HEK293T (cell line): ENCODE measurements around the gene EVA1B.
A peak's percentile ranks its signal among the peaks of the same experiment; 100 is the strongest.

Experiments used
- CTCF ChIA-PET: fragments of 350-600 bp; formaldehyde crosslinking; extraction: SDS; loops from one replicate; lab custom pipeline; 2021; ENCODE audit warnings: antibody characterized with exemption, inconsistent platforms; lab: Yijun Ruan, JAX
- POLR2A ChIA-PET: fragments of 350-600 bp; formaldehyde crosslinking; extraction: SDS; loops from one replicate; lab custom pipeline; 2020; ENCODE audit warnings: antibody characterized with exemption, inconsistent platforms; lab: Yijun Ruan, JAX
- DNase-seq: peaks from one replicate; pipeline ENCODE4 v3.0.0; 2012; ENCODE audit warnings: mixed read lengths; ENCODE audit errors: extremely low spot score
- ARNT ChIP-seq: fragments of 450-650 bp; IDR thresholded peaks from 2 replicates; pipeline ENCODE4 v1.6.1; 2017; ENCODE audit warnings: mild to moderate bottlenecking
- BHLHE40 ChIP-seq: fragments of 450-650 bp; IDR thresholded peaks from 2 replicates; pipeline ENCODE4 v1.6.1; 2016; ENCODE audit warnings: mild to moderate bottlenecking, moderate library complexity, borderline replicate concordance
- CTBP1 ChIP-seq: fragments of 450-650 bp; IDR thresholded peaks from 2 replicates; pipeline ENCODE4 v1.6.1; 2016; ENCODE audit warnings: borderline replicate concordance
- ELF4 ChIP-seq: fragments of 450-650 bp; IDR thresholded peaks from 2 replicates; pipeline ENCODE4 v1.6.1; 2017; ENCODE audit warnings: antibody characterized with exemption
- FOXA1 ChIP-seq: fragments of 450-650 bp; IDR thresholded peaks from 2 replicates; pipeline ENCODE4 v1.6.1; 2016; ENCODE audit warnings: mild to moderate bottlenecking
- FOXK2 ChIP-seq: fragments of 450-650 bp; IDR thresholded peaks from 2 replicates; pipeline ENCODE4 v1.6.1; 2016; ENCODE audit warnings: mild to moderate bottlenecking
- FOXM1 ChIP-seq: fragments of 450-650 bp; IDR thresholded peaks from 2 replicates; pipeline ENCODE4 v1.6.1; 2017; ENCODE audit warnings: mild to moderate bottlenecking, borderline replicate concordance
- HDGF ChIP-seq: fragments of 450-650 bp; IDR thresholded peaks from 2 replicates; pipeline ENCODE4 v1.6.1; 2017; ENCODE audit warnings: antibody characterized with exemption, borderline replicate concordance
- L3MBTL2 ChIP-seq: fragments of 450-650 bp; conservative IDR thresholded peaks from 2 replicates; pipeline ENCODE4 v1.6.1; 2016; ENCODE audit warnings: mild to moderate bottlenecking
- LEF1 ChIP-seq: fragments of 450-650 bp; IDR thresholded peaks from 2 replicates; pipeline ENCODE4 v1.6.1; 2017; ENCODE audit warnings: mild to moderate bottlenecking, borderline replicate concordance
- NFRKB ChIP-seq: fragments of 450-650 bp; IDR thresholded peaks from 2 replicates; pipeline ENCODE4 v1.6.1; 2016; ENCODE audit warnings: mild to moderate bottlenecking, moderate library complexity
- SP1 ChIP-seq: fragments of 450-650 bp; IDR thresholded peaks from 2 replicates; pipeline ENCODE4 v1.6.1; 2017
- SUZ12 ChIP-seq: fragments of 450-650 bp; IDR thresholded peaks from 2 replicates; pipeline ENCODE4 v1.6.1; 2016; ENCODE audit warnings: mild to moderate bottlenecking
- TARDBP ChIP-seq: fragments of 450-650 bp; IDR thresholded peaks from 2 replicates; pipeline ENCODE4 v1.6.1; 2016
- ZNF384 ChIP-seq: fragments of 450-650 bp; IDR thresholded peaks from 2 replicates; pipeline ENCODE4 v1.6.1; 2016
- TF ChIP-seq, protein P1 (sequence below): fragments of 450-650 bp; IDR thresholded peaks from 2 replicates; pipeline ENCODE4 v1.6.1; 2016

Gene EVA1B

GRCh38 chr1:36349241-36349671 is 25.8 kb upstream of the EVA1B start:
- TF ChIP-seq SP1 (no peak), FOXA1 (no peak), NFRKB (no peak), ELF4 (no peak), TARDBP (no peak), FOXM1 (no peak), ZNF384 (no peak), CTBP1 (no peak), SUZ12 (no peak), ARNT (no peak), LEF1 (no peak), L3MBTL2 (no peak), BHLHE40 (no peak), HDGF (no peak)
- no peak for DNase-seq
- POLR2A ChIA-PET = interaction anchor here (0.9 kb wide), 1 partner anchor 38 kb away, joined by 3 read pairs; no protein-coding TSS in a partner anchor
- CTCF ChIA-PET = interaction anchor here (1.1 kb wide), 1 partner anchor 71 kb away, joined by 3 read pairs; no protein-coding TSS in a partner anchor

GRCh38 chr1:36346741-36347370 is 23.4 kb upstream of the EVA1B start:
- ChIA-PET CTCF (interaction anchor here (0.8 kb wide), 1 partner anchor 22 kb away, joined by 3 read pairs; no protein-coding TSS in a partner anchor), POLR2A (no interaction called here)
- TF ChIP-seq SUZ12 (no peak), CTBP1 (no peak), NFRKB (no peak), BHLHE40 (no peak), FOXM1 (no peak), L3MBTL2 (no peak), SP1 (no peak), ELF4 (no peak), HDGF (no peak), TARDBP (no peak), ZNF384 (no peak), LEF1 (no peak), FOXK2 (no peak)
- TF ChIP-seq, protein P1, sequence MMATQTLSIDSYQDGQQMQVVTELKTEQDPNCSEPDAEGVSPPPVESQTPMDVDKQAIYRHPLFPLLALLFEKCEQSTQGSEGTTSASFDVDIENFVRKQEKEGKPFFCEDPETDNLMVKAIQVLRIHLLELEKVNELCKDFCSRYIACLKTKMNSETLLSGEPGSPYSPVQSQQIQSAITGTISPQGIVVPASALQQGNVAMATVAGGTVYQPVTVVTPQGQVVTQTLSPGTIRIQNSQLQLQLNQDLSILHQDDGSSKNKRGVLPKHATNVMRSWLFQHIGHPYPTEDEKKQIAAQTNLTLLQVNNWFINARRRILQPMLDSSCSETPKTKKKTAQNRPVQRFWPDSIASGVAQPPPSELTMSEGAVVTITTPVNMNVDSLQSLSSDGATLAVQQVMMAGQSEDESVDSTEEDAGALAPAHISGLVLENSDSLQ = no peak
- DNase-seq = no peak

GRCh38 chr1:36345353-36345752 is 21.9 kb upstream of the EVA1B start:
- no peak for TF ChIP-seq FOXM1
- TF ChIP-seq ARNT = no peak
- no peak for TF ChIP-seq NFRKB
- TF ChIP-seq ZNF384 = no peak
- no peak for TF ChIP-seq CTBP1
- TF ChIP-seq SP1 = no peak
- no peak for TF ChIP-seq FOXK2
- no peak for TF ChIP-seq SUZ12
- TF ChIP-seq L3MBTL2 = no peak
- TF ChIP-seq LEF1 = no peak
- TF ChIP-seq TARDBP = no peak
- TF ChIP-seq FOXA1 = no peak
- no peak for TF ChIP-seq BHLHE40

DNA sequence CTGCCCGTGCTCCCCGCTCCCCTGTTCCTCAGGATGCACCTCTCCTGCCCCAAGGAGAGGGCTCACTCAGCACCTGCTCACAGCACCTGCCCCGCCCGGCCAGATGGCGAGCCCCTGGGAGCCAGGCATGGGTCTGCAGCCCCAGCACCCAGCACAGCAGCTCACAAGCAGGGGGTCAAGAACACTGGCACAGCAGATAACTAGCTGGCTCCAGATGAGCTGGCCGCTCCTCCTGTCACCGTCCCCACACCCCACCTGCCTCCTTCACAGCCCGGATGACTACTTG is 20.9 kb upstream of the EVA1B start:
- DNase-seq = no peak
- ChIA-PET POLR2A (no interaction called here), CTCF (no interaction called here)
- TF ChIP-seq ZNF384 (no peak), SP1 (no peak), CTBP1 (no peak), NFRKB (no peak), FOXK2 (no peak), ELF4 (no peak), SUZ12 (no peak), TARDBP (no peak), L3MBTL2 (no peak), HDGF (no peak), LEF1 (no peak), BHLHE40 (no peak), ARNT (no peak), FOXM1 (no peak)
- TF ChIP-seq, protein P1 = no peak

More at GRCh38 chr1:36345353-36345752, 21.9 kb upstream of the EVA1B start:
- DNase-seq = no peak
- POLR2A ChIA-PET = interaction anchor here (0.7 kb wide), 1 partner anchor 47 kb away, joined by 3 read pairs; no protein-coding TSS in a partner anchor
- CTCF ChIA-PET = interaction anchor here (0.5 to 1.2 kb wide), 2 partner anchors 26 to 76 kb away, joined by 3 read pairs; no protein-coding TSS in a partner anchor

DNA sequence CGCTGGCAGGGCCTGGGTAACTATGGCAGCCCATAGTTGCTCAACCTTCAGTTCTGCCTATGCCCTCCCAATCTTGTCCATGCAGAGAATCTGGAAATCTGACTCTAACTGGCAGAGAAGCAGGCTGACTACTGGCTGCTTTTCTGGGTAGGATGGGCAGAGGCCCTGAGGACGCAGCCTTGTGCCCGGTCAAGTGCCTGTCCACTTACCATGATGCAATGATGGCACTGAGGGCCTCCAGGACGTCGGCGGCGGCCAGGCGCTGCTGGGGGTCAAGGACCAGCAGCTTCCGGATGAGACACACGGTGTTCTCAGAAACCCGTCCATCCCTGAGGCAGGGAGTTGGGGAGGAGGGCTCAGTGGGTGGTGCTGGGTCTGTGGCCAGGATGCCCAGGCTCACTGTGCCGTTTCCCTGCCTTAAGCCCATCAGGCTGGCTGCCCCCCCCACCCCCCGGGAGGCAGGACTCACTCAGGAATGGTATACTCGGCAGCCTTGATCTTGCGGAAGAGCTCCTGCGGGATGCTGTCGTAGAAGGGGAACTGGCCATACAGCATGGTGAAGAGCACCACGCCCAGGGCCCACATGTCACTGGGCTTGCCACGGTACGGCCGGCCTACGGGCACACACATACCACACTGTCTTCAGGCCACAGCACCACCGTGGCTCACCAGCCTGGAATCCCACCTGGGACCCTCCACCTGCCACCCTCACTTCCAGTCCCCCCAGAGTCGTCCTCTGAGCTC is 20.4 kb upstream of the EVA1B start:
- ChIA-PET CTCF (interaction anchor here (0.7 to 1.5 kb wide), 2 partner anchors 24 to 71 kb away, joined by 3 read pairs; no protein-coding TSS in a partner anchor), POLR2A (interaction anchor here (1.4 kb wide), 1 partner anchor 43 kb away, joined by 5 read pairs; no protein-coding TSS in a partner anchor)
- DNase-seq = no peak
- TF ChIP-seq ARNT (no peak), SUZ12 (no peak), HDGF (no peak)

- CTCF ChIA-PET = interaction anchor here (0.6 to 1.5 kb wide), 6 partner anchors 25 to 361 kb away, joined by 3 to 9 read pairs (median 3); no protein-coding TSS in a partner anchor
- no peak for TF ChIP-seq ARNT
- TF ChIP-seq TARDBP = no peak
- no peak for TF ChIP-seq FOXK2
- no peak for TF ChIP-seq FOXA1
- no peak for TF ChIP-seq ZNF384
- POLR2A ChIA-PET = interaction anchor here (1.0 to 1.4 kb wide), 2 partner anchors 11 to 44 kb away, joined by 4 to 5 read pairs; no protein-coding TSS in a partner anchor
- DNase-seq = peak; percentile 52
These were observed 19.2 kb upstream of the EVA1B start for GRCh38 chr1:36342426-36343185.
